ENCODE measurements around the gene MYO5A.
"Not testable (repeated sequence)": the region's sequence is repeated elsewhere in the genome, so short reads cannot be mapped to it uniquely, and the experiment has no call there.

Gene MYO5A

DNA sequence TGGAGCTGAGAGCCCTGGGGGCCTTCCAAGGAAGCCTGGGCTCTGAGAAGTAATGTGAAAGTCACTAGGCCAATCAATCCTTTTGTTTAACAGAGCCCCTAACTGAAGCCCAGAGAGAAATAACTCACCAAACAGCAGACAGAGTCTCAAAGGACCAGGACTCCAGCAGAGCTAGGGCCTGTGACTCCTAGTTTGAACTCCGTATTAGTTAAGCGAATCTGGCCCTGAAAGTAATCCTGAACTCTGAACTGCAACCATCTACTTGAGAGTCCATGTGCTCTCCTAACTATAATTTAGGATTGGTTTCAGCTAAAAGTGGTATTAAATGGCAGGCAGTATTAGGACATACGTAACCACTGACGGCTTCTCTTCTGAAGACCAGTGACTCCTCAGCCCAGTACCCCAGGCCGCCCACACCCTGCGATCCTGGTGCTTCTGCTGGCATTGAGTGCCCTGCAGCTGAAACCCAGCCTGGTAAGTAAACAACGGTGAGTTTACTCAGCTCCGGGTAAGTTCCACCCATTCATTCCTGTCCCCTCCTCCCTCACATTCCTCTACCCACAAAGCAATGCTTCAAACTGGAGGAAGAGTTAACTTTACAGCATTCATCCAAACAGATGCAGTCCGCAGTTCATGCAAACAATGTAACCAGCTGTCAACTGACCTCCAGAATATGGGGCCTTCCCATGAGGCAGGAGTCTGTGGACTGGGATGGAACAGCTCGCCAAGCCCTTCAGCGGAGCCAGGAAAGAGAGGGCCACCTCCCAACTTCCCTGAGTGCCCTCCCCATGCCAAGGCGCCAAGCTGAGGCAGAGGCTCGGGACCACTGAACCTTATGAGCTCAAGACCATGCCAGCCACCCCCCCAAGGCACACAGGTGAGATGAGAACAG lies 240.4 kb downstream of the MYO5A start:
- peak; percentile 85 for DNase-seq (ENCODE audit: low spot score)

DNA sequence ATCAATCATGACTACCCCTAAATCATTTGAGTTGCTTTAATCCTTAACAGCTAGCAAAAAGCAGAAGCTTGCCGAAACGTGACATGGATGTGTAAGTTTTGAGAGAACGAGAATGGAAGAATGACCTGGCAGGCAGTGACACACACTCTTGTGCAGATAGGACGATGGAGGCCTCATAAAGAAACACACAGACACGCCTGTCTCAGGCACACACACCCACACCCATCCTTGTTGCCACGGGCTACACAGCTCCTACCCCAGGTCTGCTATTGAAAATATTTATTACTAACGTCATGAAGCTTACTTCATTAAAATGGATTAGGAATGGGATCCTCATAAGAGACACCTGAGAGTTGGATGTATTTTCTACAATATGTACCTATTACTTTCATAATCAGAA lies 241.6 kb downstream of the MYO5A start:
- DNase-seq (ENCODE audit: low spot score): no peak

DNA sequence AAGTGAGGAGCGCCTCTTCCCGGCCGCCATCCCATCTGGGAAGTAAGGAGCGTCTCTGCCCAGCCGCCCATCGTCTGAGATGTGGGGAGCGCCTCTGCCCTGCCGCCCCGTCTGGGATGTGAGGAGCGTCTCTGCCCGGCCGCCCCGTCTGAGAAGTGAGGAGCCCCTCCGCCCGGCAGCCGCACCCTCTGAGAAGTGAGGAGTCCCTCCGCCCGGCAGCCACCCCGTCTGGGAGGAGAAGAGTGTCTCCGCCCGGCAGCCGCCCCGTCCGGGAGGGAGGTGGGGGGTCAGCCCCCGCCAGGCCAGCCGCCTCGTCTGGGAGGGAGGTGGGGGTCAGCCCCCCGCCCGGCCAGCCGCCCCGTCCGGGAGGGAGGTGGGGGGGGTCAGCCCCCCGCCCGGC lies 242.7 kb downstream of the MYO5A start:
- DNase-seq (ENCODE audit: low spot score): not testable (repeated sequence)

DNA sequence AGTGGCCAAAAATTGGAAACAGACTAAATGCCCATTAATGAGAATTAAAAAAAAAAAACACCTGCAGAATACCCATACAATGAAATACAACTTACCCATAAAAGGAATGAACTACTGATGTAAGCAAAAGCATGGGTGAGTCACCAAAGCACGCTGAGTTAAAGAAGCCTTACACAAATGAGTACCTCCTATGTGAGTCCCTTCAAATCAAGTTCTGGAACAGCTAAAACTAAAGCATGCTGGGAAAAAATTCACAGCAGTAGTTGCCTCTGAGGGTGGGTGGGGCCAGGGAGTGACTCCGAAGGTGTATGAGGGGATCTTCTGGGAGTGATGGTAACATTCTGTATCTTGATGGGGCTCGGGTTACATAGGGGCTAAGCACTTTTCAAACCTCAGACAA lies 244.5 kb downstream of the MYO5A start:
- peak; percentile 62 for DNase-seq (ENCODE audit: low spot score)

DNA sequence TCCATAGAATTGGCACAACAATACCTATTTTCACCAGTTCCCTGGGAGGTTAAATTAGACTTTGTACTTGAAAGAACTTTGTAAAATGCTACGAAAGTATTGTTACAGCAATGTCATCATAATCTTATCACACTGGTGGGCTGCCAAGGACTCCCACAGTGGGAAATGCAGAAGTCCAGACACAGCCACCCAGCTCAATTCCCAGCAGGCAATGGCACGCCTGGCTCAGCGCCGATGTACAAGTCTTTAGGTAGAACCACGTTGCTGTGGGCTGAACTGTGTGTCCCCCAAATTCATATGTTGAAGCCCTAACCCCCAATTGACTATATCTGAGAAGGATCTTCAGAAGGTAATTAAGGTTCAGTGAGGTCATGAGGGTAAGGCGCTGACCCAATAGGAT lies 245.4 kb downstream of the MYO5A start:
- DNase-seq (ENCODE audit: low spot score): no peak

DNA sequence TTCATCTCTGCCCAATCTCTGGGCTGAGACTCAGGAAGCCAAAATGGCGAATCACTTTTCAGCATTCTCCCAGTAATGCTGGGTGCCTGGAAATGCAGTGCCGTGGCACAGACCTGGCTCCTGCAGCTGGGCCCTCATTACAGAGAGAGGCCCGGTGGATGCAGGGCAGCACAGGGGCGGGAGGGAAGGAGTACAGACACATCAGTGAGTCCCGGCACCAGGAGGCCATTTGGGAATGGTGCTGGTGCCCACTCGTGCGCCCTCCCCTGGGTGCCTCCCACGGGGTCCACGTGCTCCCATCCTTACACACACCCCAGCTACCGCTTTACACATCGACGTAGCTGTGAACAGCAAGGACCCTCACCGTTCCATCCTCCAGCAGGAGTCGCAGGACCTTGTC lies 246.3 kb downstream of the MYO5A start:
- DNase-seq (ENCODE audit: low spot score): no peak

DNA sequence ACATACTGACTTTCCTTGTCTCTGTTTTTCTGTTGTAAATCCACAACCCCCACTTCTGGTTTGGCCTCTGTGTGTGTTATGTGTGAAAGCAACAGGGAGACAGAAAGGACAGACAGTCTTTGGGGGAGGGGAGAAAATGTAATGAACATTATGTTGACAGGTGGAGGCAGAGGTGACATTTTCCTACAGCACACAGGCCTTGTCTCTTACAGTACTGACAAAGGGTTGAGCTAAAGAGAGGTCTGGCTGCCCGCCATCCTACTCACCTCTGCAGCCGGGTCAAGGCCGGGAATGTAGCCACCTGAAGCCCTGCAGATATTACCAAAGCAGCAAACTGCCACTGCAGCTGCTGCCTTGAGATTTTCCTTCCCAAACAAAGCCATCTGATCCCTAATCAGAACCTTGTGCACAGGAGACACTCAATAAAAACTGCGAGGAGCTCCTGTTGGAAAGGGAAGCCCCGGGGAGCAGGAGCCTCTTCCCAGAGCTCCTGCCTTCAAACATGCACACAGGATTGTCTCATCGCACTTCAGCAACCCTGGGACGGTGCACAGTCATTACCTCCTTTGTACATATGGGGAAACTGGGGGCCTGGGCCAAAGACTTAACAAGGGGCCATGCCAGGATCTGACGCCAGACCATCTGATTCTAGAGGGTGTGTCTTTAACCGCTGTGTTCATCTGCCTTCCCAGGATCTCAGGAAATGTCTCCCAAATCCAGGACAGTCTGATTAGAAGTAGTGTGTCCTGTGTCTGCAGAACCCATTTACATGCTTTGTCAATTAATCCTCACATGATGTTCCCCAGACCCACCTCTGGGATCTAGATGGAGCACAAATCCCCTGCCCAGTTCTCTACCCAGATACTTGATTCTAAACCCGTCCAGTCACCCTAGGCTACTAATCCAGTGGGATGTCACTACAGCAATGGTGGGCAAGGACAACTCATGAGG lies 247.3 kb downstream of the MYO5A start:
- DNase-seq (ENCODE audit: low spot score): no peak

DNA sequence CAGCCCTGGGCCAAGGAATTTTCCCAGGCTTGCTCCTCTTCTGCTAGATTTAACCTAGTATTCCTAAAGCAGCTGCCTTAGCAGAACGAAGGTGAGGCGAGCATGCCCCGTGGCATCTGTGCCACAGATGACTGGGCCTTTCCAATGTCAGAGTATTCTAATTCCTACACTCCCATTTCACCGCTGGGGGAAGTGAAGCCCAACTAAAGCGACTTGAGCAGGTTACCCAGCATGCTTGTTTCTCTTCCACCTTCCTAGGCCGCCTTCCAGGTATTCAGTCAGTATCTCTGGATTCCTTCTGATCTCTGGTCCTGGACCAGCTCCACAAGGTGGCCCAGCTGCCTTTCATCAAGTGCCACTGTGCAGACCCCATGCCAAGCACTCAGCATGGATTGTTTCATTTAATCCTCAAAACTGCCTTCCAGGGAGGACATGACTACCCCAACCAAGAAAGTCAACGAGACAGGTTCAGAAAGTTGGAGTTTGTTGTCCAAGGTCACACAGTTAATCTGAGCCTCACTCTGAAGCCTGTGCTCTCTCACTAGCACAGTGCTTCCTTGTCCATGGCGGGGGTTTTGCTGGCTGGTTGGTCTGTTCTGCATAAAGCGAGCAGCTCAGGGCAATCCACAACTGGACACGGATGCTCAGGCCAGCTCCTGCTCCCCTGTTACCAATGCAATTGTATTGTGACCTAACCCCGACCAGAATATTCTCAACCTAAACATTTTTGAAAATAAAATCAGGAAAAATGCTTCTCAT lies 248.2 kb downstream of the MYO5A start:
- no peak for DNase-seq (ENCODE audit: low spot score)

DNA sequence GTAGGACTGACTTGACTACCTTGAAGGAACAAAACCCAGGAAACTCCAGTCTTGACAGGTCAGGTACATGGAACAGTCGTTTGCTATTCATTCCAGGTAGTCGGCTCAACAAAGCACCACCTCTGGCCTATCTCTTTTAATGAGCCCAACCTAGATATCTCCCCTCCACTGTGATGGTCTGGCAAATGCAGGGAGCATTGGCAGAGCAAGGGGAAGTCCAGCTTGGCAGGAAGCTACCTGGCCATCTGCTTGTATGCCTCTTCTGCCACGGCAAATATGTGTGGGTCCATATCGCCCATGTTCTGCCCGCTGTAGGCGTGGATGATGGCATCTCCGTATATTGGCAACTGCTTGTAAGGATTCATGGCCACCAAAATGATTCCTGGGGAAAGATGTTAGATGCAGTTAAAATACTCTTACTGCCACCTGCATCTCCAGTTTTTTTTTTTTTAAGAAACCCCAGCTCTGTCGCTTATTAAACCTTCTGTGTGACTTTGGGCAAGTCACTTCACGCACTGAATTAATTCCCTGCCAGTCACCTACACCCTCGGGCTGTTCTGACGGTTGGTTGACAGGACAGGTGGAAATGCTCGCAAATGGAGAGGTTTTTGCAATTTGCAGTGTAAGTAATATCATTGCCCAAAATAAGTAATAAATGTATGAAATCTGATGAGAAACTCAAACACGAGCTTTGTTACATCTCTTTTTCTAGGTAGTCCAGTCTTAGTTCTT lies 249.9 kb downstream of the MYO5A start:
- no peak for DNase-seq (ENCODE audit: low spot score)

DNA sequence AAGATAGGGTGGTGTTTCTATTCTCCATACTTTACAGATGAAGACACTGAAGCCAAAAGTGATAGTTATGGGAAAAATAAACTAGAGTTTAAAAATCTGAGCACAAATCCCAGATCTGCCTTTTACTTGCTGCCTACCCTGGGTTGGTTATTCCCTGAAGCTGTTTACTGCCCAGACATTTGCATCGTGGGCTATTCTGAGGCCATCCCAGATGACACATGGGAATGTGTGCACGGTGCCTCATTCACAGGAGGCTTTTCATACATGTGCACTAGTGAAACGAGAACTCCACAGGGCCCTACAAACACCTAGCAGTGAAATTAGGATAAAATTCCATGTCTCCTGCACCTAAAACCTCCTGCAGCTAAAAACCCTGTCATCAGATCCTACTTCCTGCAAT lies 250.5 kb downstream of the MYO5A start:
- DNase-seq (ENCODE audit: low spot score): no peak

DNA sequence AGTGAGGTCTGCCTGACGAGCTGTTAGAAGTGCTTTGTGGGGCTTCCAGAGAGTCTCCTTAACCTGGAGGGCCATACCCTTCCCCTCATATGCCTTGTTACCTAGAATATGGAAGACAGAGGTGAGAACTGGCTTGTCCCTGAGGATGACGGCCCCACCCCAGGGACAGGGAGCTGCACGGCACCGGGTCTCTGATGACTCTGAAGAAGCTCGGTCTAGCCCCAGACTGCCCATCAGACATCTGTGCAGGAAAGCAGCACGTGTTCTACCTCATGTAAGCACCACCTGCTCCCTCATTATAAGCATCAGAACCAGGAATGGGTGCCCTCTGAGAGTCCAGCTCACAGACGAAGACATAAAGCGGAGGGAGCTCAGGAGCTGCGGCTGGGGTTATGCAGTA lies 251.1 kb downstream of the MYO5A start:
- DNase-seq (ENCODE audit: low spot score): no peak

DNA sequence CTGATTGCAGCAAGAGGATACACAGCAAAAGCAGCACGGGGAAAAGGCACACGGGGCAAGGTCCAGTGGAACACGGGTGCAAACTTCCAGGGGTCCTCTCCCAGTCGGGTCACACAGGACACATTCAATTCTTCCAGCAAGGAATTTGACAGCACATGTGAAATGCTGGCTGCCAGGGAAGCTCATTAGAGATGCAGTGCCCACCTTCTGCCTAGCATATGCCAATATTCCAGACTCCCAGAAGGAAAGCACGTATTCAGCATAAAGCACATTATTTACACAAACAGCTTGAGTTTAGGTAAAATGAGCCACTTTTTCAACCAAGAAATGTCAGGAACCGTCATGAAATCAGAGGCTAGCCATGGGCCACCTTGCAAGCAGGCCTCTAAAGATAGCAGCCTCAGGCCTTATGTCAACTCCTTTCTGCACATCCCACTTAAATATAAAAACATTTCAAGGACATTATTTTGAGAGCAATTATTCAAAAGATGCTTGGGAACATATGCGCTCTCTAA lies 252.4 kb downstream of the MYO5A start:
- DNase-seq (ENCODE audit: low spot score): no peak

DNA sequence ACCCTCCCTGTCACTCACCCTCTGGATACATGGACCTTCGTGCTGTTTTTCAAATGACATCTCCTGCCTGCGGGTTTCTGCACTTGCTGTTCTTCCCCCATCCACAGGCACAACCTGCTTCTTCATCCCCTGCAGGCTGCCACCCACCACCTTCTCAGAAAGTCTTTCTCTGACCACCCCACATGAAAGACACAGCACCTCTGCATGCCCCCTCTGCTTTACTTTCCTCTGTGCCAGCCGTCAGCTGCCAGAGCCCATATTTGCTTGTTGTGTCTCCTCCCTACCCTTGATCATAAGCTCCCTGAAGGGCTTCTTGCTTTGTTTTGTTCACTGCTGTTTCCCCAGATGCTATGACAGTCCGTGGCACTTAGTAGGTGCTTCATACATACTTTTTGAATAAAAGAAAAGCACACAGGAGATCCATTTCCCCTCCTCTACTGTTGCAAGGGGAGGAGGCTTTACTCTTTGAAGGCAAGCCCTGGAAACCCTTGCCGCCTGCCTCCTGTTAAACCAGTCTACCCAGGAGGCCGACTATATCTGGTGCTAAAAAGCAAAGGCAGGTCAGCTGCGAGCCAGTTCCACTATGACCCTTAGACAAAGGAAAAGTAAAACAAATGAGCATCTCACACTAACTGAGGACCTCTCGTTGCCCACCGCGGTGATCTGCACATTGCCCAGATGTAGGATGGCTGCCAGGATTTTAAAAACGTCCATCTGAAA lies 265.0 kb downstream of the MYO5A start:
- no peak for DNase-seq (ENCODE audit: low spot score)

DNA sequence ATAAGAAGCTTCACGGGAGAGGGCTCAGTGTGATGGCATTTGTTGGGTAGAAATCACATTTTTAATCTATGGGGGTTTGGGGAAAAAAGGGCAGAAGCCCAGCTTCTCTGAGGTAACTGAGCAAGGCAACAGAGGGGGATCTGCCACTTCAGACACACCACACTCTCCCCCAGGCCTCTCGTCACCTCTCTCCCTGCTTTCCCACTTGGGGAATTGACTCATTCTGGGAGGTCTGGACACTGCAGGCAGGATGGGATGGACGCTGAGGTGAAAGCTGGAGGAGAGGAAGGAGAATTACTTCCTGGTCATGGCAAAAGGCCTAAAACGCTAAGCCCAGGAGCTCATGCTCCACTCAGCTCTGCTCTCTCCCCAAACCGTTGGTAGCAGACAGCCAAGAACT lies 266.3 kb downstream of the MYO5A start:
- DNase-seq (ENCODE audit: low spot score): peak; percentile 59

DNA sequence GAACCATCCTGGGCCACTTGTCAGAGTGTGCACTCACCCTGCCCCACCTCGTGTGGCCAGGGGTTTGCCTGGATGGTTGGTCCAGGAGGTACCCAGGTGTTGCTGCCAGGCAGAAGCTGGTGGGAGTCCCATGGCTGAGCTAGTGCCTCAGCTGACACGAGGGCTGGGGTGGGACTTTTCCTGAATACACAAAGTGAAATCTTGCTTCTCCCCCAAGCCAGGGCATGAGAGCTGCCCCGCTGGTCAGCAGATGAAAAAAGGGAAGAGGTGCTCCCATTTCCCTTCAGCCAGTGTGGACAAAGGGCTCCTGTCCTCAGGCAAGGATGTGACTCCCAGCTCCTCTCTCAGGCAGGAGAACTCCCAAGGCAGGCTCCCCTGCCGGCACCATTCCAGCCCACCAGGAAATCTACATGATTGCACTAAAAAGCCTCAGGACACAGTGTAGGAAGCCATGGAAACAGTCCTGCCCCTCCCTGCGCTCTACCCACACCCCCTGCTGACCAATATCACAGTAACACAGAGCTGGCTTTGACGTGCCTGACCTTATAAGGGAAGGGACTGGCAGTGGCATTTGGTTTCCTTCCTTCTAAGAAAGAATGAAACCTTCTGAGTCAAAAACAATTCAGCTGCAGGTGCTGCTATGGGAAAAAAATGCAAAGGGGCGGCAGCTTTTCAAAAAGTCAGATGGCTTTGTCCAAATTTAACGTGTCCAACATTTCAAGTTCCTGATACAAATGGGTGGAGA lies 267.0 kb downstream of the MYO5A start:
- DNase-seq (ENCODE audit: low spot score): peak; percentile 91

DNA sequence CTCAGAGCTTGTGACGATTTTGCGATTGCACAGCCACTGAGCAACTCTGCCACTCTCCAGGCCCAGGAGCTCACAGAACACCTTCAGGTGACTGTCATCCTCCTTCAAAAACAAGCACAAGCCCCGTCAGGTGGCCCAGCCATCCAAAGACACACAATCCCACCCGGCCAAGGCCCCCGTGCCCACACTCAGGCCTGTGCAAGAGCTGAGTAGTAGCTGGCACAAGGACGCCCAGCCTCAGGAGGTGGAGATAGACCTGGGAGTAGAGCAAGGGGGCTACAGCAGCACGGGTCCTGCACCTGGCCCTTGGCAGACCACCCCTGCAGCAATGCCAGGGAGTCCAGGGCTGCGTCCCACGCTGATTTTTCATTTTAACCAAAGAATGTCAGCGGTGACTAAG lies 267.7 kb downstream of the MYO5A start:
- DNase-seq (ENCODE audit: low spot score): no peak

DNA sequence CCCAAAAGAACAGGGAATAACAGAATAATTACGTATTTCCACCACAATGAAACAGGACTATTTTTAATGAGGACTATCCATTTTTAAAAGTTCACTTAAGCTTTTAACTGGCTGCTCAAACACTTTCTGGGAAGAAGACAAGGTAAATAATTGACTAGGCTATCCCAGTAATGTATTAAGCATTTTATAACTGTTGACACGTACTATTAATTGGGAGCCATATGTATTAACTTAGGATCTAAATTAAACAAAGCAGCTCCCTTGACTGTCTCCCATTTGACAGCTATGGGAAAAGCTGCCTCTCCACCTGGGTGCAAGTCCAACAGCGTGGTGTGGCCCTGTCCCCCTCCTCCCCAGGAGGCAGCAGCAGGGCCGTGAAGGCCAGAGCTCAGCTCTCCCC lies 269.2 kb downstream of the MYO5A start:
- DNase-seq (ENCODE audit: low spot score): no peak

DNA sequence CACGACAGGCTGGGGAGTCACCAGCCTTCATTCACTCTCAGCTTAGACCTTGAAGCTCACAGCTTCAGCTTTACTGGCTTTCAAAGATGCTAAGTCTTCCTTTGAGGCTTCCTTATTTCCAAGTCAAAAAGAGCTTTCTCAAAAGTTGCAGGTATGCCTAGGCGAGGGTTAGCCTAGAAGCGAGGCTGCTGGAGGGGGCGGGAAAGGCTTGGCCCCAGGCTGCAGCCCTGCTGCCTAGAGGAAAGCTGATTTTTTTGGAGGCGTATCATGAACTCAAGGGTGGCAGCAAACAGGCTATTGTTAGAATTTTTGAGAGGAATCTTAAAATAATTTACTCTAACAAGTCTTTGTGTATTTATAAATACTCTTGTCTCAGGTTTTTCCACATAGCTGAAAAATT lies 270.2 kb downstream of the MYO5A start:
- DNase-seq (ENCODE audit: low spot score): no peak

DNA sequence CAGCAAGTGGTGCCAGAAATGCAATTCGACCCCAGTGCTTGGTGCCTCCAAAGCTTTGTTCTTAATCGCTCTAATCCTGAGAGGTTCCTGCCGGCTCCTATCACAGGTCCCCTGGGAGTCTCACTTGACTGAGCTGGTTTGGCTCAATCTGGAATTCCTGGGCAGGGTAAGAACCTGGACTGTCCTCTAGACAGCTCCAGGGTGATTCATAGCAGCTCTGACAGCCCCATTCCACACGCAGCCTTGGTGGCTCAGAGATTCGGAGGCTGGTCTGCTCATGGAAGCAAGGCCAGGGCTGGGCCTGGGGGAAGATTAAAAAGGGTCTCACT lies 271.0 kb downstream of the MYO5A start:
- peak; percentile 91 for DNase-seq (ENCODE audit: low spot score)

Data from kidney tubule cell (primary cell).